GM23338 (cell line): ENCODE data around the gene LY6G6D. TPM values are rescaled to one million over a fixed set of nuclear protein-coding genes. Genes with fewer than 3 reads are reported as not detected.

Experiments used
- ATAC-seq: fragments of 200-7000 bp; cut with Tn5 transposase; 3 replicates; pipeline ENCODE4 v1.9.1; 2020
- DNase-seq: peaks from one replicate; pipeline ENCODE4 v3.0.0-alpha.2; 2015; ENCODE audit warnings: low spot score
- H2AFZ ChIP-seq: fragments of 200-600 bp; sonication (generic); 2 replicates; pipeline ENCODE4 v1.8.0; 2016; ENCODE audit warnings: antibody characterized with exemption, mild to moderate bottlenecking, moderate library complexity
- H3F3A ChIP-seq: fragments of 200-600 bp; sonication (generic); replicated peaks from 2 replicates; pipeline ENCODE4 v1.8.0; 2017; ENCODE audit warnings: antibody characterized with exemption, mixed run types, low read depth
- H3K27ac ChIP-seq: fragments of 200-600 bp; sonication (generic); 2 replicates; pipeline ENCODE4 v1.6.1; 2016; ENCODE audit warnings: low read depth
- H3K27me3 ChIP-seq: fragments of 200-600 bp; sonication (generic); 2 replicates; pipeline ENCODE4 v1.8.0; 2016; ENCODE audit warnings: mild to moderate bottlenecking, mixed run types, moderate library complexity; ENCODE audit not compliant: insufficient read depth
- H3K36me3 ChIP-seq: fragments of 200-600 bp; sonication (generic); 2 replicates; pipeline ENCODE4 v1.8.0; 2016; ENCODE audit warnings: mild to moderate bottlenecking; ENCODE audit not compliant: insufficient read depth
- H3K4me1 ChIP-seq: fragments of 200-600 bp; sonication (generic); 2 replicates; pipeline ENCODE4 v1.8.0; 2016; ENCODE audit warnings: mild to moderate bottlenecking, moderate library complexity; ENCODE audit not compliant: insufficient read depth
- H3K4me2 ChIP-seq: fragments of 200-600 bp; sonication (generic); 2 replicates; pipeline ENCODE4 v1.7.1; 2017; ENCODE audit warnings: mixed run types
- H3K4me3 ChIP-seq: fragments of 200-600 bp; sonication (generic); 2 replicates; pipeline ENCODE4 v1.6.1; 2016; ENCODE audit warnings: mixed run types
- H3K79me2 ChIP-seq: fragments of 200-600 bp; sonication (generic); replicated peaks from 2 replicates; pipeline ENCODE4 v1.8.0; 2017; ENCODE audit warnings: mild to moderate bottlenecking; ENCODE audit not compliant: insufficient read depth
- H3K9me2 ChIP-seq: fragments of 200-600 bp; sonication (generic); 2 replicates; pipeline ENCODE4 v1.8.0; 2017; ENCODE audit not compliant: insufficient read depth
- H4K20me1 ChIP-seq: fragments of 200-600 bp; sonication (generic); replicated peaks from 2 replicates; pipeline ENCODE4 v1.8.0; 2017; ENCODE audit warnings: mild to moderate bottlenecking; ENCODE audit not compliant: insufficient read depth
- H3K27ac Mint-ChIP-seq: 2 replicates; pipeline ENCODE4 v1.8.0; 2020; ENCODE audit warnings: inconsistent platforms, mild to moderate bottlenecking, moderate library complexity, mixed read lengths
- H3K27me3 Mint-ChIP-seq: 3 replicates; pipeline ENCODE4 v1.8.0; 2022; ENCODE audit warnings: low read depth, mild to moderate bottlenecking, moderate library complexity, mixed read lengths, inconsistent platforms; ENCODE audit not compliant: insufficient read depth, poor library complexity
- H3K36me3 Mint-ChIP-seq: 3 replicates; pipeline ENCODE4 v1.8.0; 2021; ENCODE audit warnings: low read depth, mild to moderate bottlenecking, inconsistent platforms, moderate library complexity, mixed read lengths
- H3K4me1 Mint-ChIP-seq: 3 replicates; pipeline ENCODE4 v1.8.0; 2020; ENCODE audit warnings: mild to moderate bottlenecking, inconsistent platforms, mixed read lengths
- H3K4me3 Mint-ChIP-seq: 3 replicates; pipeline ENCODE4 v1.8.0; 2021; ENCODE audit warnings: moderate library complexity, mild to moderate bottlenecking, inconsistent platforms, mixed read lengths
- H3K9me3 Mint-ChIP-seq: 3 replicates; pipeline ENCODE4 v1.8.0; 2020; ENCODE audit warnings: moderate library complexity, mild to moderate bottlenecking, inconsistent platforms, mixed read lengths
- CREB1 ChIP-seq: fragments of 250-450 bp; sonication (Bioruptor Pico); IDR thresholded peaks from 2 replicates; pipeline ENCODE4 v1.5.0; 2020; ENCODE audit warnings: low read depth, mild to moderate bottlenecking, moderate library complexity
- EZH2 ChIP-seq: fragments of 200-600 bp; sonication (generic); IDR thresholded peaks from one replicate; pipeline ENCODE4 v1.8.0; 2017; ENCODE audit warnings: antibody characterized with exemption, mild to moderate bottlenecking, low read depth; ENCODE audit not compliant: unreplicated experiment
- EZH2phosphoT487 ChIP-seq: fragments of 200-600 bp; sonication (generic); IDR thresholded peaks from one replicate; pipeline ENCODE4 v1.8.1; 2018; ENCODE audit warnings: antibody characterized with exemption; ENCODE audit not compliant: unreplicated experiment
- JUNB ChIP-seq: IDR thresholded peaks from one replicate; pipeline ENCODE4 v1.6.1; 2016; ENCODE audit warnings: antibody characterized with exemption; ENCODE audit not compliant: unreplicated experiment
- NANOG ChIP-seq: IDR thresholded peaks from 2 replicates; pipeline ENCODE4 v1.6.1; 2016; ENCODE audit warnings: antibody characterized with exemption, borderline replicate concordance
- POLR2AphosphoS5 ChIP-seq: IDR thresholded peaks from 2 replicates; pipeline ENCODE4 v1.6.1; 2016; ENCODE audit warnings: antibody characterized with exemption, low read depth
- STAT1 ChIP-seq: IDR thresholded peaks from one replicate; pipeline ENCODE4 v1.6.1; 2016; ENCODE audit warnings: antibody characterized with exemption; ENCODE audit not compliant: unreplicated experiment
- ZNF114 ChIP-seq: fragments of 250-450 bp; sonication (Bioruptor Pico); IDR thresholded peaks from 2 replicates; pipeline ENCODE4 v1.5.0; 2020; ENCODE audit warnings: mild to moderate bottlenecking, moderate library complexity
- ZNF331 ChIP-seq: fragments of 250-450 bp; sonication (Bioruptor Pico); IDR thresholded peaks from 2 replicates; pipeline ENCODE4 v1.5.0; 2020; ENCODE audit warnings: low read depth, mild to moderate bottlenecking, moderate library complexity
- ZNF462 ChIP-seq: fragments of 250-450 bp; sonication (Bioruptor Pico); IDR thresholded peaks from 2 replicates; pipeline ENCODE4 v1.5.0; 2020; ENCODE audit warnings: mild to moderate bottlenecking, moderate library complexity
- polyA plus RNA-seq: library from polyadenylated mRNA; unstranded; fragments of >200 nt; fragmentation: Nextera tagmentation; extraction: Ambion mirVana; gene quantifications from 2 replicates; pipeline ENCODE4 v1.2.1, GENCODE V29; 2016
- total RNA-seq: library from RNA; depleted of rRNA; stranded (reverse); fragments of >200 nt; shearing (Covaris generic); gene quantifications from 2 replicates; pipeline ENCODE4 v1.2.3, GENCODE V29; 2014
- TF ChIP-seq, protein P1 (sequence below): IDR thresholded peaks from one replicate; pipeline ENCODE4 v1.6.1; 2018; ENCODE audit warnings: antibody characterized with exemption; ENCODE audit not compliant: unreplicated experiment
- TF ChIP-seq, protein P2 (sequence below), 2 experiments: fragments of 200-600 bp in 1 of 2; sonication (generic) in 1 of 2; conservative IDR thresholded peaks; 2 replicates each; pipeline versions ENCODE4 v1.5.1 to v1.6.1; 2016 to 2017; ENCODE audit warnings: antibody characterized with exemption in 2 of 2, low read depth in 2 of 2, mild to moderate bottlenecking in 2 of 2, moderate library complexity in 1 of 2
- TF ChIP-seq, protein P3 (sequence below): IDR thresholded peaks from 2 replicates; pipeline ENCODE4 v1.6.1; 2016; ENCODE audit warnings: antibody characterized with exemption

Gene LY6G6D
- total and polyA plus RNA-seq, 2 experiments from 2014 or later: not detected

GRCh38 chr6:31691078-31691463 is 24.1 kb upstream of the LY6G6D start:
- peaks cover 6% of the 10 kb centered on the region; the same call in 1 of the 2 replicates for H3K36me3 ChIP-seq
- H3K4me2 ChIP-seq: no peak overlapping the region
- H3K4me1 Mint-ChIP-seq: no peaks in the 10 kb centered on the region; the same call in 2 of the 3 replicates
- H3K27me3 Mint-ChIP-seq: peaks cover 3% of the 10 kb centered on the region
- H3K9me2 ChIP-seq: no peaks in the 10 kb centered on the region
- TF ChIP-seq POLR2AphosphoS5 (no peak), EZH2 (no peak), ZNF331 (CRISPR knock-in tag) (no peak), CREB1 (CRISPR knock-in tag) (no peak), NANOG (no peak), ZNF114 (CRISPR knock-in tag) (no peak), ZNF462 (CRISPR knock-in tag) (no peak), EZH2phosphoT487 (no peak), JUNB (no peak), STAT1 (no peak)
- TF ChIP-seq, protein P1, sequence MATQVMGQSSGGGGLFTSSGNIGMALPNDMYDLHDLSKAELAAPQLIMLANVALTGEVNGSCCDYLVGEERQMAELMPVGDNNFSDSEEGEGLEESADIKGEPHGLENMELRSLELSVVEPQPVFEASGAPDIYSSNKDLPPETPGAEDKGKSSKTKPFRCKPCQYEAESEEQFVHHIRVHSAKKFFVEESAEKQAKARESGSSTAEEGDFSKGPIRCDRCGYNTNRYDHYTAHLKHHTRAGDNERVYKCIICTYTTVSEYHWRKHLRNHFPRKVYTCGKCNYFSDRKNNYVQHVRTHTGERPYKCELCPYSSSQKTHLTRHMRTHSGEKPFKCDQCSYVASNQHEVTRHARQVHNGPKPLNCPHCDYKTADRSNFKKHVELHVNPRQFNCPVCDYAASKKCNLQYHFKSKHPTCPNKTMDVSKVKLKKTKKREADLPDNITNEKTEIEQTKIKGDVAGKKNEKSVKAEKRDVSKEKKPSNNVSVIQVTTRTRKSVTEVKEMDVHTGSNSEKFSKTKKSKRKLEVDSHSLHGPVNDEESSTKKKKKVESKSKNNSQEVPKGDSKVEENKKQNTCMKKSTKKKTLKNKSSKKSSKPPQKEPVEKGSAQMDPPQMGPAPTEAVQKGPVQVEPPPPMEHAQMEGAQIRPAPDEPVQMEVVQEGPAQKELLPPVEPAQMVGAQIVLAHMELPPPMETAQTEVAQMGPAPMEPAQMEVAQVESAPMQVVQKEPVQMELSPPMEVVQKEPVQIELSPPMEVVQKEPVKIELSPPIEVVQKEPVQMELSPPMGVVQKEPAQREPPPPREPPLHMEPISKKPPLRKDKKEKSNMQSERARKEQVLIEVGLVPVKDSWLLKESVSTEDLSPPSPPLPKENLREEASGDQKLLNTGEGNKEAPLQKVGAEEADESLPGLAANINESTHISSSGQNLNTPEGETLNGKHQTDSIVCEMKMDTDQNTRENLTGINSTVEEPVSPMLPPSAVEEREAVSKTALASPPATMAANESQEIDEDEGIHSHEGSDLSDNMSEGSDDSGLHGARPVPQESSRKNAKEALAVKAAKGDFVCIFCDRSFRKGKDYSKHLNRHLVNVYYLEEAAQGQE: no peak
- TF ChIP-seq, protein P2, sequence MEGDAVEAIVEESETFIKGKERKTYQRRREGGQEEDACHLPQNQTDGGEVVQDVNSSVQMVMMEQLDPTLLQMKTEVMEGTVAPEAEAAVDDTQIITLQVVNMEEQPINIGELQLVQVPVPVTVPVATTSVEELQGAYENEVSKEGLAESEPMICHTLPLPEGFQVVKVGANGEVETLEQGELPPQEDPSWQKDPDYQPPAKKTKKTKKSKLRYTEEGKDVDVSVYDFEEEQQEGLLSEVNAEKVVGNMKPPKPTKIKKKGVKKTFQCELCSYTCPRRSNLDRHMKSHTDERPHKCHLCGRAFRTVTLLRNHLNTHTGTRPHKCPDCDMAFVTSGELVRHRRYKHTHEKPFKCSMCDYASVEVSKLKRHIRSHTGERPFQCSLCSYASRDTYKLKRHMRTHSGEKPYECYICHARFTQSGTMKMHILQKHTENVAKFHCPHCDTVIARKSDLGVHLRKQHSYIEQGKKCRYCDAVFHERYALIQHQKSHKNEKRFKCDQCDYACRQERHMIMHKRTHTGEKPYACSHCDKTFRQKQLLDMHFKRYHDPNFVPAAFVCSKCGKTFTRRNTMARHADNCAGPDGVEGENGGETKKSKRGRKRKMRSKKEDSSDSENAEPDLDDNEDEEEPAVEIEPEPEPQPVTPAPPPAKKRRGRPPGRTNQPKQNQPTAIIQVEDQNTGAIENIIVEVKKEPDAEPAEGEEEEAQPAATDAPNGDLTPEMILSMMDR (conservative IDR thresholded peaks at IDR 0.05; ENCODE audit: low read depth in 2 of 2): no peak
- TF ChIP-seq, protein P3, sequence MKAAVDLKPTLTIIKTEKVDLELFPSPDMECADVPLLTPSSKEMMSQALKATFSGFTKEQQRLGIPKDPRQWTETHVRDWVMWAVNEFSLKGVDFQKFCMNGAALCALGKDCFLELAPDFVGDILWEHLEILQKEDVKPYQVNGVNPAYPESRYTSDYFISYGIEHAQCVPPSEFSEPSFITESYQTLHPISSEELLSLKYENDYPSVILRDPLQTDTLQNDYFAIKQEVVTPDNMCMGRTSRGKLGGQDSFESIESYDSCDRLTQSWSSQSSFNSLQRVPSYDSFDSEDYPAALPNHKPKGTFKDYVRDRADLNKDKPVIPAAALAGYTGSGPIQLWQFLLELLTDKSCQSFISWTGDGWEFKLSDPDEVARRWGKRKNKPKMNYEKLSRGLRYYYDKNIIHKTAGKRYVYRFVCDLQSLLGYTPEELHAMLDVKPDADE: no peak
- no peak overlapping the region for H3K4me3 Mint-ChIP-seq
- no peak overlapping the region for H3K27ac Mint-ChIP-seq
- H3K9me3 Mint-ChIP-seq: no peaks in the 10 kb centered on the region
- no peak overlapping the region for H3K27ac ChIP-seq
- H3K27me3 ChIP-seq: no peaks in the 10 kb centered on the region
- no peak overlapping the region for H2AFZ ChIP-seq
- no peaks in the 10 kb centered on the region for H4K20me1 ChIP-seq
- DNase-seq (no peak), ATAC-seq (no peak)
- peaks cover 21% of the 10 kb centered on the region for H3K36me3 Mint-ChIP-seq
- H3F3A ChIP-seq: no peaks in the 10 kb centered on the region
- H3K4me1 ChIP-seq: no peaks in the 10 kb centered on the region
- no peaks in the 10 kb centered on the region for H3K79me2 ChIP-seq
- no peak overlapping the region for H3K4me3 ChIP-seq
